Ascending aorta (tissue), 2 donors: Measurements from ENCODE around the gene ATP2B3. TPM values are rescaled to one million over a fixed set of nuclear protein-coding genes. Genes with fewer than 3 reads are reported as not detected.

ENCODE experiments used
- DNase-seq, 2 donors: peaks; one replicate each; pipeline ENCODE4 v3.0.0-alpha.2; 2019; ENCODE audit warnings: low spot score in 2 of 2
- H3K27ac ChIP-seq, 2 donors: fragments of 200-600 bp; sonication (generic); one replicate each; pipeline ENCODE4 v1.5.1; 2016 to 2017; ENCODE audit warnings: mild to moderate bottlenecking in 1 of 2
- H3K27me3 ChIP-seq: fragments of 200-600 bp; sonication (generic); one replicate; pipeline ENCODE4 v1.5.1; 2017
- H3K36me3 ChIP-seq, 2 donors: fragments of 200-600 bp; sonication (generic); one replicate each; pipeline ENCODE4 v1.5.1; 2016
- H3K4me1 ChIP-seq, 2 donors: fragments of 200-600 bp; sonication (generic); one replicate each; pipeline ENCODE4 v1.5.1; 2016 to 2017; ENCODE audit warnings: mild to moderate bottlenecking in 1 of 2
- H3K4me3 ChIP-seq, 2 donors: fragments of 200-600 bp; sonication (generic); one replicate each; pipeline ENCODE4 v1.5.1; 2016 to 2017; ENCODE audit warnings: mild to moderate bottlenecking in 1 of 2
- H3K9me3 ChIP-seq, 2 donors: fragments of 200-600 bp; sonication (generic); one replicate each; pipeline ENCODE4 v1.5.1; 2016
- CTCF ChIP-seq, 3 experiments: fragments of 200-600 bp in 2 of 3; fragments of 450-650 bp in 1 of 3; sonication (generic) in 2 of 3; IDR thresholded peaks; one replicate each; pipeline ENCODE4 v1.5.1; 2016 to 2019; ENCODE audit warnings: antibody characterized with exemption in 3 of 3, mild to moderate bottlenecking in 1 of 3, moderate library complexity in 1 of 3
- intact Hi-C: fragments of 100-400 bp; cut with DNase I; formaldehyde crosslinking; loops from one replicate; pipeline ENCODE4 v1.15.1; 2023
- total RNA-seq: library from RNA; depleted of rRNA; stranded (reverse); fragments of >200 nt; gene quantifications from one replicate; pipeline ENCODE4 v1.1.0, GENCODE V29; 2016

Gene ATP2B3
- total RNA-seq, 1 donor from 2014 or later = 0.32 TPM

- intact Hi-C loops = no loop called here
These were observed 74.8 kb downstream of the ATP2B3 start for GRCh38 chrX:153592091-153592833.

DNA sequence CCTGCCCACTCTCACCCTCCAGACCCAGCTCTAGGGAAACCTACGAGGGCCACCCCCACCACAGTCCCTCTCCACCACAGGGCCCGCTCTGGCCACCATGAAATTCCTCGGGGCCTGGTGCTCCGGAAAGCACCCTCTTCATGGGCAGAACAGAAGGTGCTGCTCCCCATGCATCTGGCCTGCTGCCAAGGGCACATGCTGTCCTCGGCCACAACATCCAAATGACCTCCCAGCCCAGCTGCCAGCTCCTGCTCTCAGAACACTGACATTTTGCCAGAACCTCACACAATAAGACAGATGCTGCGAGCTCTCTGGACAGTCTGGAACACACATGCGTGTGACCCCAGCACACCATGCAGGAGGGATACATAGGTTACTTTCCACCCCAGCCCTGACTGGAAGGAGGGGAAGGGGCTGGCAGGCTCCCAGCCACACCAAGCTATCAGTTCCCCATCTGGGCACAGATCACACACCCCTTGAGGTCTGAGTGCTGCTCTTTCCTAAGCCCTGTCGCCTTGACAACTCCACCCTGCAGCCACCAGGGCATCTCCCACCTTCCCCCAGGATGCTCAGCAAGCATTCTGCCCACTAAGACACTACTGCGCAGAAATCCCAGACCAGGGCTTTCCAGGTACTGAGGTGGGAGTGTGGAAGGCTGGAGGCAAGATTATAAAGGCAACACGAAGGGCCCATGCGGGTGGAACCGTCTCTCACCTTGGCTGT lies 75.7 kb downstream of the ATP2B3 start:
- no peak for TF ChIP-seq CTCF (IDR thresholded peaks at IDR 0.05)
- Histone ChIP-seq H3K4me1 (no peaks in the 10 kb centered on the region), H3K36me3 (peaks cover 17 to 33% of the 10 kb centered on the region in 2 donors), H3K4me3 (no peak overlapping the region), H3K9me3 (no peaks in the 10 kb centered on the region), H3K27ac (no peak overlapping the region), H3K27me3 (no peaks in the 10 kb centered on the region)
- intact Hi-C loops = no loop called here
- no peak for DNase-seq

More at GRCh38 chrX:153592091-153592833, 74.8 kb downstream of the ATP2B3 start:
- H3K27me3 ChIP-seq = no peaks in the 10 kb centered on the region
- H3K4me3 ChIP-seq = no peak overlapping the region
- no peaks in the 10 kb centered on the region for H3K4me1 ChIP-seq
- no peak overlapping the region for H3K27ac ChIP-seq
- DNase-seq = no peak
- H3K36me3 ChIP-seq = peaks cover 20 to 41% of the 10 kb centered on the region in 2 donors
- TF ChIP-seq CTCF (IDR thresholded peaks at IDR 0.05) = no peak
- no peaks in the 10 kb centered on the region for H3K9me3 ChIP-seq

DNA sequence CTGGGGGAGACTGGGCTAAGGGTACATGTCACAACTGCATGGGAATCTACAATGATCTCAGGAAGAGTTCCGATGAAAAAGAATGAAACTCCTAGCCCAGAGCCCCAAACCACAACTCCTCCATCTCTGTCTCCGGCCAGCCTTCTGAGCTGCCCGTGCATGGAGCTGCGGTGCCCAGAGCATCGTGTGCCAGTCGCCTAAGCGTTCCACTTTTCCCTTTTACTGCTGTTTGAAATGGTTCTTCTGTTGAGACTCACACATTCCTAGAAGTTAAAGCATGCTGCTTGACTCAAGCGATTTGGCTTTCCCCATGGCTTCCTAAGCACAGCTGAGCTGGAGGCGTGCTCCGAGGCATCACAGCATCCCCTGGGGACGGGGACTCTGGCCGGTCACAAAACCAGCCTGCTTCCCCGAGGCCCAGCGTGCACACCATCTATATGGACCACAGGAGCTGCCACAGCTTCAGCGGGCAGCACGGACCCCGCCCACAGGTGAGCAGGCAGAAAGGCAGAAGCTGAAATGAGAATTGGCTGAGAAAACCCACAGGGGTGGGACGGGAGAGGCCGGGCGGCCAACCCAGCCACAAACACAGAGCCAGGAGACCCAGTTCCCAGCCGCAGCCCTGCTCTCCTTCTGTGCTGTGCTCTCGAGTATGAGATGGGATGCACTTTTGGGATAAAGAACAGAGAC lies 76.5 kb downstream of the ATP2B3 start:
- Histone ChIP-seq H3K27ac (no peak overlapping the region), H3K4me1 (no peaks in the 10 kb centered on the region), H3K9me3 (no peaks in the 10 kb centered on the region), H3K4me3 (no peak overlapping the region), H3K36me3 (peaks cover 16 to 26% of the 10 kb centered on the region in 2 donors), H3K27me3 (no peaks in the 10 kb centered on the region)
- intact Hi-C loops = no loop called here
- DNase-seq = no peak
- TF ChIP-seq CTCF (IDR thresholded peaks at IDR 0.05) = no peak

DNA sequence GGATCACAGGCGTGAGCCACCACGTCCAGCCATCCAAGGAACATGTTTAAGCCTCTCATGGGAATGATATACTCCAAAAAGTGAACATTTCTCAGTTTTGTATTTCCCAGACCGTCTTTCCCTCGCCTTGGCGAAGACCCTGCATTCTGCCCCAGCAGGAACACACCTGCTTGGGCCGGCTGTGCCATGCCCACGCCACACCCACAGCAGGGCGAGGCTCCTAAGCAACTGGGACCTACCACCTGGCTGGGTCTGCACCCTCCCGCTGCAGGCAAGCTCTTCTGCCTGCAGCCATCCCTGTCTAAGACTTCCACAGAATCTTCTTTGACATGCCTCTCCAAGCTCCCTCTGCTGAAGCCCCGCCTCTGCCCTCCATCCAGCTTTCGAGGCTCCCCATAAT lies 77.9 kb downstream of the ATP2B3 start:
- Histone ChIP-seq H3K27me3 (no peaks in the 10 kb centered on the region), H3K27ac (no peak overlapping the region), H3K9me3 (no peaks in the 10 kb centered on the region), H3K4me3 (no peak overlapping the region), H3K36me3 (peaks cover 11 to 19% of the 10 kb centered on the region in 2 donors), H3K4me1 (no peaks in the 10 kb centered on the region)
- intact Hi-C loops = loop anchor here (5.0 kb wide), 2 partner anchors 92 to 123 kb away; partner anchors contain the start of genes HAUS7 and SLC6A8
- TF ChIP-seq CTCF (IDR thresholded peaks at IDR 0.05) = no peak
- no peak for DNase-seq

GRCh38 chrX:153595859-153596857 lies 78.7 kb downstream of the ATP2B3 start:
- intact Hi-C loops = loop anchor here (5.0 kb wide), 2 partner anchors 91 to 124 kb away; partner anchors contain the start of genes HAUS7 and SLC6A8
- H3K4me3 ChIP-seq = no peak overlapping the region
- H3K4me1 ChIP-seq = no peaks in the 10 kb centered on the region
- no peaks in the 10 kb centered on the region for H3K27me3 ChIP-seq
- DNase-seq = no peak
- H3K36me3 ChIP-seq = peaks cover 7 to 19% of the 10 kb centered on the region in 2 donors
- no peak overlapping the region for H3K27ac ChIP-seq
- TF ChIP-seq CTCF (IDR thresholded peaks at IDR 0.05) = no peak
- no peaks in the 10 kb centered on the region for H3K9me3 ChIP-seq
